Activated CD4-positive, alpha-beta T cell treated with anti-CD3 and anti-CD28 coated beads for 24 hours (primary cell): ENCODE results near the gene ZIC1.

Experiments used
- DNase-seq, 2 donors: peaks; one replicate each; pipeline ENCODE4 v3.0.0-alpha.2; 2020; ENCODE audit warnings: low read depth in 2 of 2

ZIC1 gene

GRCh38 chr3:147422601-147423536 lies 13.7 kb downstream of the ZIC1 start:
- DNase-seq = no peak

GRCh38 chr3:147423537-147423797 lies 14.3 kb downstream of the ZIC1 start:
- DNase-seq = no peak

GRCh38 chr3:147423798-147424580 lies 14.8 kb downstream of the ZIC1 start:
- no peak for DNase-seq

GRCh38 chr3:147424581-147425387 lies 15.6 kb downstream of the ZIC1 start:
- DNase-seq = no peak

- no peak for DNase-seq
Observed at GRCh38 chr3:147425388-147425850, 16.3 kb downstream of the ZIC1 start.

- no peak for DNase-seq
Observed at GRCh38 chr3:147426931-147427330, 17.8 kb downstream of the ZIC1 start.

GRCh38 chr3:147427746-147428145 lies 18.6 kb downstream of the ZIC1 start:
- DNase-seq = no peak

- DNase-seq = no peak
Observed at GRCh38 chr3:147428326-147428725, 19.2 kb downstream of the ZIC1 start.

GRCh38 chr3:147428754-147429153 lies 19.6 kb downstream of the ZIC1 start:
- no peak for DNase-seq

- DNase-seq = no peak
Observed at GRCh38 chr3:147431751-147432150, 22.6 kb downstream of the ZIC1 start.

GRCh38 chr3:147447224-147447623 lies 38.1 kb downstream of the ZIC1 start:
- DNase-seq = no peak

GRCh38 chr3:147449669-147450068 lies 40.5 kb downstream of the ZIC1 start:
- no peak for DNase-seq

GRCh38 chr3:147458995-147459704 lies 50.0 kb downstream of the ZIC1 start:
- DNase-seq = no peak

GRCh38 chr3:147462856-147463255 lies 53.7 kb downstream of the ZIC1 start:
- no peak for DNase-seq
